ENCODE measurements around the gene ODAD4.

Gene ODAD4

GRCh38 chr17:41974031-41974430, 43.6 kb downstream of the ODAD4 start:
- H3K4me3 ChIP-seq (ENCODE audit: low read depth, low read length): no peak overlapping the region
- no peak overlapping the region for H3K9ac ChIP-seq (ENCODE audit: low read length)
- no peaks in the 10 kb centered on the region for H3K4me1 ChIP-seq (ENCODE audit: control insufficient read depth, insufficient read depth, low read length)
- no peak overlapping the region for H3K27ac ChIP-seq (ENCODE audit: low read depth, low read length)
- no peaks in the 10 kb centered on the region for H3K27me3 ChIP-seq (ENCODE audit: control insufficient read depth, insufficient read depth, low read length)
- H3K36me3 ChIP-seq (ENCODE audit: control insufficient read depth, insufficient read depth, low read length): peaks cover 84% of the 10 kb centered on the region
- no peaks in the 10 kb centered on the region for H3K9me3 ChIP-seq (ENCODE audit: control insufficient read depth, insufficient read depth, low read depth, low read length)

GRCh38 chr17:41974658-41975057, 44.2 kb downstream of the ODAD4 start:
- H3K27me3 ChIP-seq (ENCODE audit: control insufficient read depth, insufficient read depth, low read length): no peaks in the 10 kb centered on the region
- no peaks in the 10 kb centered on the region for H3K9me3 ChIP-seq (ENCODE audit: control insufficient read depth, insufficient read depth, low read depth, low read length)
- H3K4me1 ChIP-seq (ENCODE audit: control insufficient read depth, insufficient read depth, low read length): no peaks in the 10 kb centered on the region
- H3K27ac ChIP-seq (ENCODE audit: low read depth, low read length): no peak overlapping the region
- peaks cover 84% of the 10 kb centered on the region for H3K36me3 ChIP-seq (ENCODE audit: control insufficient read depth, insufficient read depth, low read length)
- H3K9ac ChIP-seq (ENCODE audit: low read length): no peak overlapping the region
- H3K4me3 ChIP-seq (ENCODE audit: low read depth, low read length): no peak overlapping the region

- Histone ChIP-seq H3K9me3 (ENCODE audit: control insufficient read depth, insufficient read depth, low read depth, low read length) (no peaks in the 10 kb centered on the region), H3K27ac (ENCODE audit: low read depth, low read length) (no peak overlapping the region), H3K4me3 (ENCODE audit: low read depth, low read length) (no peak overlapping the region), H3K27me3 (ENCODE audit: control insufficient read depth, insufficient read depth, low read length) (no peaks in the 10 kb centered on the region), H3K36me3 (ENCODE audit: control insufficient read depth, insufficient read depth, low read length) (peaks cover 91% of the 10 kb centered on the region), H3K9ac (ENCODE audit: low read length) (no peak overlapping the region), H3K4me1 (ENCODE audit: control insufficient read depth, insufficient read depth, low read length) (no peaks in the 10 kb centered on the region)
Observed at GRCh38 chr17:41975099-41976083, 45.0 kb downstream of the ODAD4 start.

GRCh38 chr17:41976142-41976768, 45.8 kb downstream of the ODAD4 start:
- no peaks in the 10 kb centered on the region for H3K27me3 ChIP-seq (ENCODE audit: control insufficient read depth, insufficient read depth, low read length)
- H3K9ac ChIP-seq (ENCODE audit: low read length): no peak overlapping the region
- H3K27ac ChIP-seq (ENCODE audit: low read depth, low read length): no peak overlapping the region
- H3K36me3 ChIP-seq (ENCODE audit: control insufficient read depth, insufficient read depth, low read length): peaks cover 93% of the 10 kb centered on the region
- H3K4me3 ChIP-seq (ENCODE audit: low read depth, low read length): no peak overlapping the region
- H3K9me3 ChIP-seq (ENCODE audit: control insufficient read depth, insufficient read depth, low read depth, low read length): no peaks in the 10 kb centered on the region
- no peaks in the 10 kb centered on the region for H3K4me1 ChIP-seq (ENCODE audit: control insufficient read depth, insufficient read depth, low read length)

- H3K4me1 ChIP-seq (ENCODE audit: control insufficient read depth, insufficient read depth, low read length): no peaks in the 10 kb centered on the region
- H3K36me3 ChIP-seq (ENCODE audit: control insufficient read depth, insufficient read depth, low read length): peaks cover 95% of the 10 kb centered on the region
- no peaks in the 10 kb centered on the region for H3K9me3 ChIP-seq (ENCODE audit: control insufficient read depth, insufficient read depth, low read depth, low read length)
- no peak overlapping the region for H3K9ac ChIP-seq (ENCODE audit: low read length)
- no peaks in the 10 kb centered on the region for H3K27me3 ChIP-seq (ENCODE audit: control insufficient read depth, insufficient read depth, low read length)
- H3K27ac ChIP-seq (ENCODE audit: low read depth, low read length): no peak overlapping the region
- no peak overlapping the region for H3K4me3 ChIP-seq (ENCODE audit: low read depth, low read length)
Observed at GRCh38 chr17:41977991-41978390, 47.6 kb downstream of the ODAD4 start.

GRCh38 chr17:41982026-41982760, 51.8 kb downstream of the ODAD4 start:
- Histone ChIP-seq H3K36me3 (ENCODE audit: control insufficient read depth, insufficient read depth, low read length) (peaks cover 91% of the 10 kb centered on the region), H3K9ac (ENCODE audit: low read length) (no peak overlapping the region), H3K9me3 (ENCODE audit: control insufficient read depth, insufficient read depth, low read depth, low read length) (no peaks in the 10 kb centered on the region), H3K4me1 (ENCODE audit: control insufficient read depth, insufficient read depth, low read length) (no peaks in the 10 kb centered on the region), H3K4me3 (ENCODE audit: low read depth, low read length) (no peak overlapping the region), H3K27me3 (ENCODE audit: control insufficient read depth, insufficient read depth, low read length) (no peaks in the 10 kb centered on the region), H3K27ac (ENCODE audit: low read depth, low read length) (no peak overlapping the region)

GRCh38 chr17:41984454-41984853, 54.0 kb downstream of the ODAD4 start:
- no peaks in the 10 kb centered on the region for H3K27me3 ChIP-seq (ENCODE audit: control insufficient read depth, insufficient read depth, low read length)
- H3K4me1 ChIP-seq (ENCODE audit: control insufficient read depth, insufficient read depth, low read length): no peaks in the 10 kb centered on the region
- H3K9ac ChIP-seq (ENCODE audit: low read length): no peak overlapping the region
- H3K36me3 ChIP-seq (ENCODE audit: control insufficient read depth, insufficient read depth, low read length): peaks cover 94% of the 10 kb centered on the region
- no peaks in the 10 kb centered on the region for H3K9me3 ChIP-seq (ENCODE audit: control insufficient read depth, insufficient read depth, low read depth, low read length)
- H3K4me3 ChIP-seq (ENCODE audit: low read depth, low read length): no peak overlapping the region
- H3K27ac ChIP-seq (ENCODE audit: low read depth, low read length): no peak overlapping the region

- Histone ChIP-seq H3K27ac (ENCODE audit: low read depth, low read length) (no peak overlapping the region), H3K36me3 (ENCODE audit: control insufficient read depth, insufficient read depth, low read length) (peaks cover 96% of the 10 kb centered on the region), H3K27me3 (ENCODE audit: control insufficient read depth, insufficient read depth, low read length) (no peaks in the 10 kb centered on the region), H3K4me1 (ENCODE audit: control insufficient read depth, insufficient read depth, low read length) (no peaks in the 10 kb centered on the region), H3K9me3 (ENCODE audit: control insufficient read depth, insufficient read depth, low read depth, low read length) (no peaks in the 10 kb centered on the region), H3K4me3 (ENCODE audit: low read depth, low read length) (no peak overlapping the region), H3K9ac (ENCODE audit: low read length) (no peak overlapping the region)
Observed at GRCh38 chr17:41985919-41986318, 55.5 kb downstream of the ODAD4 start.

- no peaks in the 10 kb centered on the region for H3K4me1 ChIP-seq (ENCODE audit: control insufficient read depth, insufficient read depth, low read length)
- no peaks in the 10 kb centered on the region for H3K9me3 ChIP-seq (ENCODE audit: control insufficient read depth, insufficient read depth, low read depth, low read length)
- no peak overlapping the region for H3K4me3 ChIP-seq (ENCODE audit: low read depth, low read length)
- H3K9ac ChIP-seq (ENCODE audit: low read length): no peak overlapping the region
- peaks cover 96% of the 10 kb centered on the region for H3K36me3 ChIP-seq (ENCODE audit: control insufficient read depth, insufficient read depth, low read length)
- no peaks in the 10 kb centered on the region for H3K27me3 ChIP-seq (ENCODE audit: control insufficient read depth, insufficient read depth, low read length)
- H3K27ac ChIP-seq (ENCODE audit: low read depth, low read length): no peak overlapping the region
Observed at GRCh38 chr17:41986634-41987033, 56.2 kb downstream of the ODAD4 start.

- peaks cover 96% of the 10 kb centered on the region for H3K36me3 ChIP-seq (ENCODE audit: control insufficient read depth, insufficient read depth, low read length)
- H3K9me3 ChIP-seq (ENCODE audit: control insufficient read depth, insufficient read depth, low read depth, low read length): no peaks in the 10 kb centered on the region
- no peak overlapping the region for H3K9ac ChIP-seq (ENCODE audit: low read length)
- H3K4me3 ChIP-seq (ENCODE audit: low read depth, low read length): no peak overlapping the region
- no peaks in the 10 kb centered on the region for H3K4me1 ChIP-seq (ENCODE audit: control insufficient read depth, insufficient read depth, low read length)
- no peak overlapping the region for H3K27ac ChIP-seq (ENCODE audit: low read depth, low read length)
- no peaks in the 10 kb centered on the region for H3K27me3 ChIP-seq (ENCODE audit: control insufficient read depth, insufficient read depth, low read length)
Observed at GRCh38 chr17:41987642-41988041, 57.2 kb downstream of the ODAD4 start.

GRCh38 chr17:41988418-41988817, 58.0 kb downstream of the ODAD4 start:
- Histone ChIP-seq H3K36me3 (ENCODE audit: control insufficient read depth, insufficient read depth, low read length) (peaks cover 95% of the 10 kb centered on the region), H3K9ac (ENCODE audit: low read length) (no peak overlapping the region), H3K4me3 (ENCODE audit: low read depth, low read length) (no peak overlapping the region), H3K9me3 (ENCODE audit: control insufficient read depth, insufficient read depth, low read depth, low read length) (no peaks in the 10 kb centered on the region), H3K27me3 (ENCODE audit: control insufficient read depth, insufficient read depth, low read length) (no peaks in the 10 kb centered on the region), H3K4me1 (ENCODE audit: control insufficient read depth, insufficient read depth, low read length) (no peaks in the 10 kb centered on the region), H3K27ac (ENCODE audit: low read depth, low read length) (no peak overlapping the region)

All from HUES6 (cell line).